GM21367 (cell line): ENCODE results near the gene KCP.
"Not testable (repeated sequence)": the region's sequence is repeated elsewhere in the genome, so short reads cannot be mapped to it uniquely, and the experiment has no call there.

Source experiments
- ATAC-seq: cut with Tn5 transposase; IDR thresholded peaks from one replicate; pipeline ENCODE4 v1.9.1; 2021; ENCODE audit not compliant: unreplicated experiment

Gene KCP

DNA sequence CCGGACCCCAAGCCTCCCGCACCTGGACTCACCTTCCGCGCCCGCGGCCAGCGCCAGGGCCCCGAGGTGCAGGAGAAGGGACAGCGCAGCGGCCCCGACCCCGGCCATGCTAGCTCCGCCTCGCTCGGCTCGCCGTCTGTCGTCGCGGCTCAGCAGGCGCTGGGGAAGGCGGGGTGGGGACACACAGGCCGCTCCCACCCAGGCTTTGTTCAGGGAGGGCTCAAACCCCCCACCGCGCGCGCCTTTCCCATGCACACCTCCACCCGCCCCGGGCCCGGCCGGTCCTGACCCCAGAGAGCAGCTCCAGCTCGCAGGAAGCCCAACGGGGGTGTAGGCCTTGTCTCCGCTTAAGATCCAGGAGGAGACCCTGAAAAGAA, at the start of gene KCP:
Gene KCP, minus strand, starts transcription at position 141 of the 377 bp plus-strand sequence. Its CDS starts 33 bp downstream, at position 108.
- no peak for ATAC-seq

DNA sequence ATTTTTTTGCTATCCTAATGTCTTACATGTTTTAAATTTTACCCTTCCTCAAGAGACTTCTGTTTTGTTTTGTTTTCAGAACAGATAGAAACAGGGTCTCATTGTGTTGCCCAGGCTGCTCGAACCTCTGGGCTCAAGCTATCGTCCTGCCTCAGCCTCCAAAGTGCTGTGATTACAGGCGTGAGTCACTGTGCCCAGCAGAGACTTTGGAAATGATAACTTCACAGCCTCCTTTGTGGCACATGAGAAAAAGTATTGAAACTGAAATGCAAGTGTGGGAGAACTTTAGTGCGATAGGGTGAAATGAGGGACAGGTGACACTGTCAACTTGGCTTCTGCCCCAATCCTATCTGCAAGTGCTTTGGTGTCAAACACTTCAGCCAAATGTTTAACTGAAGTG, 48.8 kb upstream of the KCP start:
- no peak for ATAC-seq

DNA sequence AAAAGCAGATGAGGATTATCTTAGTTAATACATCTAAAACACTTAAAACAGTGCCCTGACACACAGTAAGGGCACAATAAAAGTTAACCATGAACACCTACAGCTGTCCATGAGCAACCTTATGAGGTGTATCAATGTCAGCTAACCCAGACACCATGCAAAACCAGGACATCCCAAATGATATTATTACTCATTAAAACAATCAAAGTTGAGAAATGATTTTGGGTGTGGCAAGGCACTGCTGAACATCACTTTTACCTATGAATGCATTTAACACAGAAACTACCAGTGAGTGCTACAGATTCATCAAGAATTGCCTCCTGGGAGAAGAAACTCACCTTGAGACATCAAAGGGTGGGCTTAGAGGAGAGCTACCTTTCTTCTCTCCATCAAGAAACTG, 45.5 kb upstream of the KCP start:
- ATAC-seq = no peak

DNA sequence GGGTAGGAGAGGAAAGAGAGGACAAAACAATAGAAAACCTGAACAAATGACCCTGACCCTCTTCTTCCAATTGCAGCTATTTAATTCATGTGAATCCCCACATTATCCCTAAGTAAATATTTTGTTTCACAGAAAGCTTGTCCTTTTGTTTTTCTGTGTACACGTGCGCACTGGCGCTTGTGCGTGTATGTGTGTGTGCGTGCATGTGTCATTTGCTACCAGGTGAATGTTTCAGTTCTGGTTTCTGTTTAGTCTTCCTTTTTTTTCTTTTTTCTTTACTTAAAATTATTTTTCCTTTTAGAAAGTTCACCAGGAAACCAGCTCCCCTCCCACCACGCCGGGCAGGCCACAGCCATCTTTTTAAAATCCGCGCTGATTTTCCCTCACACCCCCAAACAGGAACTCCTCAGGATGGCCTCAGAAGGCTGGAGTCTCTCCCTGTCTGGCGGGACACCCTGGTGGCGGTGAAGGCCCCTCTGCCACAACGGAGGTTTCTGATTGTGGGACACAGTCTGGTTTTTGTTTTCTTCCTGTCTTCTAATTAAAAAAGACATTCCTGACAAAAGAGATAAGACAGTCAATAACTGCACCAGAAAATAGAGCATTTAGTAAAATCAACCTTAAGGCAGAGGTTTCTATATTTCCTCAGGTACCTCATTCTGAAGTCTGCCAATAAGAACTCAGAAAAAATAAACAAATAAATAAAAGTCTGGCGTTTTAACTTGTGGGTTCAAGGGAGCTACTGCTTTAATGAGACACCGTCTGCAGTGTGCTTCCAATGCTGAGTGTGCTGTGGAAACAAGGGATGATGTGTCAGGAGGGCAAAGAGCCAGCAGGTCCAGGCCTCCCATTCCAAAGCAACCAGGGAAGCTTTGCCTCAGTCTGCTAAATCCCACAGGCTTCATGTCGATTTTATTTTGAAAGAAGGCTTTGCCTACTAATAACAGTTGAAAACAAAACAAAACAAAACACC, 44.6 kb upstream of the KCP start:
- ATAC-seq = no peak

DNA sequence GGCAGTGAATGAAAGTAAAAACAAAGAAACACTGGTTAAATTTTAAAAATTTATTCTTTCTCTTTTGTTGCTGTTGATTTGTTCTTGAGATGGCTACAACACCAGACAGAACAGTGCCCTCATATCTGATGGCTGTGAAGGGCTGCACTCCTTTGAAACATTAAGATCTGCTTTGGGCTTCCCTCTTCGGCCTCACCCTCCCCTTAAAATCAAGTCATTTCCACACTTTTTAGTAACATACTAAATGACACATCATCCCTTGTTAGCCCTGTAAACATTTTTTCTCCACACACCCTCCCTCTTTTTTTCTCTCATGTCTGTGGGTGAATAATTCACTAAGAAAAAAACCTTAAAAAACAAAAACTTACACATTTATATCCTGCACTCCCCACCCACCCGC, 43.6 kb upstream of the KCP start:
- no peak for ATAC-seq

DNA sequence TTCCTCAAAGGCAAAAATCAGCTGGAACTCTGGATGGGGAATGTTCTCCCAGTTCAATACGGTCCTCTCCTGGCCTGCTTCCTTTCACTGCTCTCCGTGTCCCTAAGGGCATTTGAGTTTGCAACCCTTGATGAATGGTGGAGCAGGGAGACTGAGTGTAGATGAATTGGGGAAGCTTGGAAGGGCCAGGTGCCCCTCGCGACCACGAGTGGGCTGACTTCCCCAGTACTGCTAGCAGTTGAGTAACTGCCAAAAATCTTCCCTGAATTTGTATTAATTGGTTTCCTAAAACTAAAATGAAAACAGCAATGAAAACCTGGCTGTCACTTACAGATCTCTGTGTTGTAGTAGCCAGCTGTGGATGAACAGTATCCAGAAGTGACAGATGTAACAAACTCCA, 40.8 kb upstream of the KCP start:
- ATAC-seq = no peak

DNA sequence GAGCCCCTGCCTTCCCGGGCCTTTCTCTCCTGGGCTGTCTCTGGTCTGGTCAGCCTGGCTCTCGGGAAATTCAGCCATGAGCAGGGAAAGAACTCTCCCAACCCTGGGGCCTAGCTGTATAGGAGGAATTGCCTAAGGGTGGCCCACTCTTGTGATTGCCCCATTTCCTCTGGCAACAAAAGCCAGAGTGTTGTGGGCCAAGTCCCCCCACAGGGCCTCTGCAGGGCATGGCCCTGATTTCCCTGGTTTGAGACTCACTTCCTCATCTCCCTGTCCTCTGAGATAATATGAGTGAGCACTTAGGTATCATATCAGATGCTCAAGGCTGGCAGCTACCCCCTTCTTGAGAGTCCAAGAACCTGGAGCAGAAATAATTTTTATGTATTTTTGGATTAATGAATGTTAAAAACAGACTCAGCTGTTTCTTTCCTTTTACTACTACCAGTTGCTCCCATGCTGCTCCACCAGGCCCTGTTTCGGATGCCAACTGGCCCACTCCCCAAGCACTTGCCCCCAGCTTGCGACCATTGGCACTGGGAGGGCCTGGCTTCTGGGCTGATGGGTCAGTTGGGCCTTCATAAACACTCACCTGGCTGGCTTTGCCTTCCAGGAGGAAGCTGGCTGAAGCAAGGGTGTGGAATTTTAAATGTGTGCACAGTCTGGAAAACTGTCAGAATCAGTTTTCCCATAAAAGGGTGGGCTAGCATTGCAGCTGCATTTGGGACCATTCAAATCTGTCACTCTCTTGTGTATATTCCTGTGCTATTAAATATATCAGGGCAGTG, 38.7 kb upstream of the KCP start:
- no peak for ATAC-seq

DNA sequence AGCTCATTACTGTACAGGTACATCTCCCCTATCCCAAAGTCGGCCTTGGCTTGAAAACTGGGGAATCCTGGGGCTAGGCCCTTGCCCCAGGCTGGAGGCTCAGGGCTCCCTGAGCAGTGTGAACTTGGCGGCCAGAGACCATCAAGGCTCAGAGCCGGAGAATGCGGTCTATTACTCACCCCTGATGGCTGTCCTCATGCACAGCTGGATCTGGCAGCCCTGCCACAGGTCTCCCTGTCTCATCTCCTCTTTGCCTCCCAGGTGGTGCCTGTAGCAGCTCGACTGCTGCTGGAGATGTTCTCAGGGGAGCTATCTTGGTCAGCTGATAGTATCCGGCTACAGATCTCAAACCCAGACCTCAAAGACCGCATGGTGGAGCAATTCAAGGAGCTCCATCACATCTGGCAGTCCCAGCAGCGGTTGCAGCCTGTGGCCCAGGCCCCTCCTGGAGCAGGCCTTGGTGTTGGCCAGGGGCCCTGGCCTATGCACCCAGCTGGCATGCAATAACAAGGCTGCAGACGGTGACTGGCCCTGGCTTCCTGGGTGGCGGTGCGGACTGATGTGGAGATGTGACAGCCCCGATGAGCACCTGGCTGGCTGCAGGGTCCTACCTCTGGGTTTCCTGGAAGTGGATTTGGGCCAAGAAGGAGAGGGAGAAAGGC, 37.9 kb upstream of the KCP start:
- no peak for ATAC-seq

DNA sequence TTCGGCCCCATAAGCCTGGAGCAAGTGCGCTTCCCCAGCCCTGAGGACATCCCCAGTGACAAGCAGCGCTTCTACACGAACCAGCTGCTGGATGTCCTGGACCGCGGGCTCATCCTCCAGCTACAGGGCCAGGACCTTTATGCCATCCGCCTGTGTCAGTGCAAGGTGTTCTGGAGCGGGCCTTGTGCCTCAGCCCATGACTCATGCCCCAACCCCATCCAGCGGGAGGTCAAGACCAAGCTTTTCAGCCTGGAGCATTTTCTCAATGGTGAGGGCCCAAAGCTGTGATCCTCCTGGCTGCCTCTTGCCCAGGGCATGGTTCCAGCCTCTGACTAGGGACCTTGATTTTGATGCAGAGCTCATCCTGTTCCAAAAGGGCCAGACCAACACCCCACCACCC, 37.3 kb upstream of the KCP start:
- no peak for ATAC-seq

DNA sequence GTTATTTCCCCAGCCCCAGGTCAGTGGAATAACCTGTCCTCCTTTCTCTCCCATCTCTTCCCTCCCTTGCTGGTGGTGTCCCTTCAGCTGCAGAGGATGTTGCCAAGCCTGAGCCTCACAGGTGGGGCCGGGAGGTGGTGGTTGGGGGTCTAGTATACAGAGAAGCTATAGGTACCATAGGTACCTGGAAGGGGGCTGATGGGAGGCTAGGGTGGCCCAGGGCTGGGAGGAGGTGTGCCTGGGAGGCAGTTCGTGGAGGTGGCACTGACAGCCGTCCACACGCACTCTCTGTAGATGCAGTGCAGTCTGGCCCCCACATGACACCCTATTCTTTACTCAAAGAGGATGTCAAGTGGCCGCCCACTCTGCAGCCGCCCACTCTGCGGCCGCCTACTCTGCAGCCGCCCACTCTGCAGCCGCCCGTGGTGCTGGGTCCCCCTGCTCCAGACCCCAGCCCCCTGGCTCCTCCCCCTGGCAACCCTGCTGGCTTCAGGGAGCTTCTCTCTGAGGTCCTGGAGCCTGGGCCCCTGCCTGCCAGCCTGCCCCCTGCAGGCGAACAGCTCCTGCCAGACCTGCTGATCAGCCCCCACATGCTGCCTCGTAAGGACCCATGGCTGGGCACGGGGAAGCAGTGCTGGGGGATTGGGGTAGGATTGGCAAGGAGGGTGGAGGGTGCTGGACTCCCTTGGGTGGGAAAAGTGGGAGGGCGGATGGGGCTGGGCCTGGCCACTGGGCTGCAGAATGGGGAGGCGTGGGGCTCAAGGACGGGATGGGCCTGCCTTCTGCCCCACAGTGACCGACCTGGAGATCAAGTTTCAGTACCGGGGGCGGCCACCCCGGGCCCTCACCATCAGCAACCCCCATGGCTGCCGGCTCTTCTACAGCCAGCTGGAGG, 36.7 kb upstream of the KCP start:
- no peak for ATAC-seq

DNA sequence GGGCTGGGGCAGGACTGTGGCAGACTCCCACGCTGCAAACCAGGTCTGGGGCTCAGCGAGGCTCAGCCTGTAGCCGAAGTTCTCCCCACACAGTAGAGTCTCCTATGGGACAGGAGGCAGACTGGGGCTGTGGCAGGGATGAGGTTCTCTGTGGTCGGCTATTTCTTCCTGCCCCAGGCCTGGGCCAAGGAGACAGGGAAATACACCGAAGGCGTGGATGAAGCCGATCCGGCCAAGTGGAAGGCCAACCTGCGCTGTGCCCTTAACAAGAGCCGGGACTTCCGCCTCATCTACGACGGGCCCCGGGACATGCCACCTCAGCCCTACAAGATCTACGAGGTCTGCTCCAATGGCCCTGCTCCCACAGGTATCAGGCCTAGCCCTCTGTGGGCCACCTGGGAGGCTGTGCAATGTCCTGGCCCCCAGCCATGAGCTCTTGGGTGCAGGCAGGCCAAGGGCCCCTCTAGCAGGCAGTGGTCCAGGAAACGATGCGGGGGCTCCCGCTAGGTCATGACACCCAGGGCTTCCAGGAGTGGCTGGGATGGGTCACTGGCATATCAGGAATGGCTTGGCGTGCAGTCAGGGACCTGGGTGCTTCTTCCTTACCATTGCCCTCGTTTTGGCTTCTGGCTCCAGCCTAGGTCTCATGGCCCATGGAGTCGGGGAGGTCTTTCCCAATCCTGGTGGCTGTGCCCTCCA, 35.3 kb upstream of the KCP start:
- no peak for ATAC-seq

DNA sequence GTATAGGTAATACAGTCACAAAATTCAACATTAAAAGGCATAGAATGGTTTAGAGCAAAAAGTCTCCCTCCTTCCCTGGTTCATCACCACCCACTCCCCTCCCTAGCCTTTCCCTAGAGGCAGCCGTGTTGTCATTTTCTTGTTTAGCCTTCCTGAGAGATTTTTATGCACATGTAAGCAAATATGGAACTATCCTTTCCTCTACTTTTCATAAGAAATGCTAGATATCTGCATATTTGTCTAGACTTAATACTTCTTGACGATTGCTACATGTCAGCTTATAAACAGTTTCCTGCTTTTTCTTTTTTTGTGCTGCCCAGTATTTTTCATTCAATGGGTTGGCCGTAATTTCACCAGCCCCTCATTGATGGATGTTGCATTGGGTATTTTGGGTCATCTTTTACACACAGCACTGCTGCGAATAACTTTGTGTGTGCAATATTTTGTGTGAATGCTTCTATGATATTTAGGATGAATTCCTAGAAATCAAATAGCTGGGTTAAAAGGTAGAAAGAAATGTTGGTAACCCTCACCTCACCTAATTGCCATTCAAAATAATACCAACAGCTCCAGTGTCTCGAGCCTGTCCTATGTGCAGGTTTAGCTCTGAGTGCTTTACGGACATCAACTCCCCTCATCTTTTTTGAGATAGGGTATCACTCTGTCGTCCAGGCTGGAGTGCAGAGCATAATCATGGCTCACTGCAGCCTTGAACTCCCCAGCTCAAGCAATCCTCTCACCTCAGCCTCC, 34.2 kb upstream of the KCP start:
- no peak for ATAC-seq

DNA sequence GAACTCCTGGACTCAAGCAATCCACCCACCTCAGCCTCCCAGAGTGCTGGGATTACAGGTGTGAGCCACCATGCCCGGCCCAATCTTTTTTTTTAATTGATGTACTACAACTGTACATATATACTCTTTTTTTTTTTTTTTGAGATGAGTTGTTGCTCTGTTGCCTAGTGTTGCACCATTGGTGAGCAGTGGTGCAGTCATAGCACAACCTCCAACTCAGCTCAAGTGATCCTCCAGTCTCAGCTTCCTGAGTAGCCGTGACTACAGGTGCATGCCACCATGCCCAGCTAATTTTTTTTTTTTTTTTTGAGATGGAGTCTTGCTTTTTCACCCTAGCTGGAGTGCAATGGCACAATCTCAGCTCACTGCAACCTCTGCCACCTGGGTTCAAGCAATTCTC, 32.7 kb upstream of the KCP start:
- ATAC-seq = not testable (repeated sequence)

DNA sequence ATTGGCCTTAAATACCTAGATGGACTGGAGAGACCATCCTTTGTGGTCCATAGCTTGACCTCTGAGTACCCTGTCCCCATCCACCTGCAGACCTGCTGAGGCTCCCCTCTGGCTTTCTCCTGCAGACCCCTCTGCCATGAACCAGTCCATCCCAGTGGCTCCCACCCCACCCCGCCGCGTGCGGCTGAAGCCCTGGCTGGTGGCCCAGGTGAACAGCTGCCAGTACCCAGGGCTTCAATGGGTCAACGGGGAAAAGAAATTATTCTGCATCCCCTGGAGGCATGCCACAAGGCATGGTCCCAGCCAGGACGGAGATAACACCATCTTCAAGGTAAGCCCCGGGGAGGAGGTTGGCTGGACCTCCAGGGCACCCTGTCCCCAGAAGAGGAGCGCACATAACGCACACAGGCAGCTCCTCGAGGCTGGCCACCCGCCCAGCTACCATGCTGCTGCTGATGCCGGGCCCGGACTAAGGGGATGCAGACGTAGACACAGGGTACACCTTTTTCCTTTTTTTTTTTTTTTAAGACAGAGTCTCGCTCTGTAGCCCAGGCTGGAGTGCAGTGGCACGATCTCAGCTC, 31.5 kb upstream of the KCP start:
- ATAC-seq = no peak

DNA sequence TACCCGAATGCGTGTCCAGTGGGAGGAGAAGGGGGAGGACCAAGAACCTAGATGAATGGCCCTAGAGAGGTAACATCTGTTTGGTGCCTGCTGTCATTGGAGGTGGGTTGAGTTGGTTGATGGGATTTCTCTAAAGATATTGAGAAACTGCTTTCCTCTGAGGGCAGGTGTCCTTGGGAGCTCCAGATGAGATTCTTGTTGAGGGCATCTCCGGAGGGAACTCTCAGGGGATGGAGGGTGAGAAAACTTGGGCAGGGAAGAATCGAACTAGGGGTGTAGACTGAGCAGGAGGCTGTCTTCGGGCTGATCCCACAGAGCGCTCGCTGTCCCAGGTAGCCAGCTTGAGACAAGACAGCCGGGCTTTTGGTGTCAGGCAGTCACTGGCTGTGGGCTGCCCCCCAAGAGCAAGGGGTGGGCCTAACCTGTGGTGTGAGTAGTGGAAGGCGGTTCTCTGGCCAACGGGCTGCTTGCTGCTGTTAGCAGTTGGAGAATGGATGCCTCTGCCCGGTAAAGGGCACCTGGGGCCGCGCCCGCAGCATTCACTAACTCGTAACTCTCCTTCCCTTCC, 30.9 kb upstream of the KCP start:
- ATAC-seq = no peak

DNA sequence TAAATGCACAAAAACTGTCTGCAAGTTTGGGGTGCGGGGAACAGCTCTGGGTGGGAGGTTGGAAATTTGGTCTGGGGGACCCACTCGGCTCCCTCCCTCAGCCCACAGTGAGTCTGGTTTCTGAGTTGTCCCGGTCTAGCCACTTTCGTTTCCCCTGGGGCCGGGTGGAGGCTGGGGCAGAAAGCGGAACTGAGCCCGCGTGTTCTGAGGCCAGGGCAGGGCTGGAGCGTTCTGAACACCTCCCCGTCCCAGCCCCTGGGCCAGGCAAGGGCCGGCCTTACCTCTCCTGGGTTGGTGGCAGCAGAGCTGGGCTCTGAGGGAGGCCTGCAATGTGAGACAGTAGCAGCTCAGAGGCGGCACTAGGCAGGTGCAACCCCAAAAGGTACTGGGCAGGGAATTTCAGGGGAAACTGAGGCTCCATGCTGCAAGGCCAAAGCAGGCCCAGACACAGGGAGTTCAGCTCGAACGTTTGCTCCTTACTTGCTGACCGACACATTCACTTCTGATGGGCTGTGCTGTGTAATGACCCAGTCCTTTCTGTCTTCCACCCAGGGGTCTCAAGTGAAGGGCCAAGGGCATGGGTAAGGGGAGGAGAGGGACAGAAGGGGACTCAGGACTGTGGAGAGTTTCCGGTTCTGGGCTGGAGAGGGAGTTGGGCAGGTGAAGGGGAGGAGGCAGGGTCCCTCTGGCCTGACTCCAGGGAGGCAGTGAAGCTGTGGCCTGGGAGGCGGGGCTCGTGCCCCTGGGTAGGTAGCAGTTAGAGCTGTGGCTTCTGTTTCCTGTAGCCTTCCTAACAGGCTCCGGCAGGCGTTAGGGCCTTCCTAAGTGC, 30.2 kb upstream of the KCP start:
- peak; percentile 51 for ATAC-seq

DNA sequence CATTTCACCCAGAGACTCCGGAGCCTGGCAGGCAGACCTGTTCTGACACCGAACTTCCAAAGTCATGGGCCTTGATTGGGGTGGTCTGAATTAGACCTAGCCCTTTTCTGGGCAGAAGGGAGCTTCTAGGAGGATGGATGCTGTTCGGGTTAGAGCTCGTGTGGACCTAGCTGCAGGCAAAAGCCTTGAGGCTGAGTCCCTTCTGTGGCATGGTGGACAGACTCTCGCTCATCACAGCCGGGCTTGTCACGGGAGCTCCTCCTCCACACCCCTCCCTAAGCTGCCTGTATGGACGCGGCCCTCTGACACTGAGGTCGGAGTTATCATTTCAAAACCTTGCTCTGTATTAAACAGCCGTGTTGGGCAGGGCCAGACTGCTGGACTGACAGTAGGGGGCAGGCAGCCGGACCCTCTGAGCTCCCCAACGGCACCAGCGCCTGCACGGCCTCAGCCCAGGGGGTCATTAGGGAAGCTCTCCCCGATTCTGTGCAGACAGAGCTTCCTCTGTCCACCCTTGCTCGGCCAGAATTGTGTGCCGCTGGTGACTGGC, 29.4 kb upstream of the KCP start:
- no peak for ATAC-seq
